Mucosa of stomach (tissue), 1 donor: ENCODE results near the gene VAMP5.
"Not testable (repeated sequence)": the region's sequence is repeated elsewhere in the genome, so short reads cannot be mapped to it uniquely, and the experiment has no call there.

ENCODE experiments used
- H3K27me3 ChIP-seq: one replicate; pipeline ENCODE4 v1.7.0; 2013; ENCODE audit warnings: mild to moderate bottlenecking, low read length; ENCODE audit not compliant: control insufficient read depth, insufficient read depth
- H3K36me3 ChIP-seq: one replicate; pipeline ENCODE4 v1.7.0; 2013; ENCODE audit warnings: low read length; ENCODE audit not compliant: control insufficient read depth, insufficient read depth
- H3K4me1 ChIP-seq: one replicate; pipeline ENCODE4 v1.7.0; 2013; ENCODE audit warnings: mild to moderate bottlenecking, low read length; ENCODE audit not compliant: control insufficient read depth, insufficient read depth
- H3K4me3 ChIP-seq: one replicate; pipeline ENCODE4 v1.7.0; 2013; ENCODE audit warnings: low read length
- H3K9ac ChIP-seq: one replicate; pipeline ENCODE4 v1.7.0; 2013; ENCODE audit warnings: mild to moderate bottlenecking, low read length, moderate library complexity
- H3K9me3 ChIP-seq: one replicate; pipeline ENCODE4 v1.7.0; 2013; ENCODE audit warnings: mild to moderate bottlenecking, low read length, moderate library complexity; ENCODE audit not compliant: control insufficient read depth
- donor health status: Pancreatic carcinoma.

Gene VAMP5

DNA sequence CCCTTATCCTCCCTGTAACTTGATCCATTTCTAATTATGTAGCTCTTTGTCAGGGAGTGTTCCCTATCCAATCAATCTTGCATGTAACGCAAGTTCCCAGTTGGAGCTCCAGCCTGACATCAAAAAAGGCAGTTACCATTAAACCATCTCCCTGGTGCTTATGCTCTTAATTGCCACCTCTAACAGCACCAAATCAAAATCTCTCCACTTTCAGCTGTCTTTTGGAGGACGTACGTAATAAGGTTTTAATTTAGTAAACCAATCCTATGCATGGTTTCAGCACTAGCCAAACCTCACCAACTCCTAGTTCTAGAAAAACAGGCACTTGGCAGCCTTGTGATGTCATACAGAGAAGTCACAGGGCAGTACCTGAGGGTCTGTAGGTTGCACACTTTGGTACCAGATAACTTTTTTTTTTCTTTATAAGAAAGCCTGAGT lies 40.0 kb upstream of the VAMP5 start:
- not testable (repeated sequence) for H3K9me3 ChIP-seq, H3K9ac ChIP-seq, H3K27me3 ChIP-seq, H3K4me3 ChIP-seq
- Histone ChIP-seq H3K4me1 (peaks cover 17% of the 10 kb centered on the region), H3K36me3 (peaks cover 18% of the 10 kb centered on the region)

- peaks cover 17% of the 10 kb centered on the region for H3K4me1 ChIP-seq
- not testable (repeated sequence) for H3K9ac ChIP-seq, H3K27me3 ChIP-seq, H3K4me3 ChIP-seq, H3K9me3 ChIP-seq
- H3K36me3 ChIP-seq = peaks cover 18% of the 10 kb centered on the region
Observed at GRCh38 chr2:85544915-85545779, 39.1 kb upstream of the VAMP5 start.

- Histone ChIP-seq H3K36me3 (peaks cover 18% of the 10 kb centered on the region), H3K4me1 (peaks cover 17% of the 10 kb centered on the region), H3K27me3 (no peaks in the 10 kb centered on the region), H3K4me3 (no peak overlapping the region), H3K9ac (no peak overlapping the region), H3K9me3 (no peaks in the 10 kb centered on the region)
Observed at GRCh38 chr2:85545780-85546240, 38.4 kb upstream of the VAMP5 start.

GRCh38 chr2:85547089-85547858 lies 37.0 kb upstream of the VAMP5 start:
- peaks cover 19% of the 10 kb centered on the region for H3K4me1 ChIP-seq
- peaks cover 17% of the 10 kb centered on the region for H3K36me3 ChIP-seq
- H3K27me3 ChIP-seq = no peaks in the 10 kb centered on the region

GRCh38 chr2:85547859-85548607 lies 36.2 kb upstream of the VAMP5 start:
- peaks cover 15% of the 10 kb centered on the region for H3K4me1 ChIP-seq
- no peaks in the 10 kb centered on the region for H3K27me3 ChIP-seq
- no peak overlapping the region for H3K9ac ChIP-seq
- H3K4me3 ChIP-seq = no peak overlapping the region
- no peaks in the 10 kb centered on the region for H3K9me3 ChIP-seq
- peaks cover 15% of the 10 kb centered on the region for H3K36me3 ChIP-seq

More at GRCh38 chr2:85547089-85547858, 37.0 kb upstream of the VAMP5 start:
- Histone ChIP-seq H3K4me3 (no peak overlapping the region), H3K9ac (no peak overlapping the region), H3K9me3 (no peaks in the 10 kb centered on the region)

- peaks cover 15% of the 10 kb centered on the region for H3K36me3 ChIP-seq
Observed at GRCh38 chr2:85548608-85548900, 35.7 kb upstream of the VAMP5 start.

GRCh38 chr2:85549095-85549494 lies 35.1 kb upstream of the VAMP5 start:
- Histone ChIP-seq H3K27me3 (no peaks in the 10 kb centered on the region), H3K4me3 (no peak overlapping the region), H3K4me1 (peaks cover 9% of the 10 kb centered on the region), H3K9me3 (no peaks in the 10 kb centered on the region), H3K36me3 (peaks cover 17% of the 10 kb centered on the region), H3K9ac (no peak overlapping the region)

More at GRCh38 chr2:85548608-85548900, 35.7 kb upstream of the VAMP5 start:
- Histone ChIP-seq H3K9ac (no peak overlapping the region), H3K4me1 (peaks cover 9% of the 10 kb centered on the region), H3K9me3 (no peaks in the 10 kb centered on the region), H3K4me3 (no peak overlapping the region), H3K27me3 (no peaks in the 10 kb centered on the region)

- Histone ChIP-seq H3K36me3 (peaks cover 19% of the 10 kb centered on the region), H3K4me1 (peaks cover 9% of the 10 kb centered on the region), H3K27me3 (no peaks in the 10 kb centered on the region), H3K4me3 (no peak overlapping the region), H3K9ac (no peak overlapping the region), H3K9me3 (no peaks in the 10 kb centered on the region)
Observed at GRCh38 chr2:85549826-85550225, 34.4 kb upstream of the VAMP5 start.

- H3K4me1 ChIP-seq = peaks cover 9% of the 10 kb centered on the region
- no peaks in the 10 kb centered on the region for H3K27me3 ChIP-seq
- H3K36me3 ChIP-seq = peaks cover 16% of the 10 kb centered on the region
- no peak overlapping the region for H3K4me3 ChIP-seq
- no peaks in the 10 kb centered on the region for H3K9me3 ChIP-seq
- H3K9ac ChIP-seq = no peak overlapping the region
Observed at GRCh38 chr2:85550486-85550885, 33.7 kb upstream of the VAMP5 start.

- H3K4me1 ChIP-seq = peaks cover 9% of the 10 kb centered on the region
- no peak overlapping the region for H3K9ac ChIP-seq
- H3K4me3 ChIP-seq = no peak overlapping the region
- peaks cover 17% of the 10 kb centered on the region for H3K36me3 ChIP-seq
- no peaks in the 10 kb centered on the region for H3K9me3 ChIP-seq
- no peaks in the 10 kb centered on the region for H3K27me3 ChIP-seq
Observed at GRCh38 chr2:85551698-85552678, 32.2 kb upstream of the VAMP5 start.

GRCh38 chr2:85553184-85553583 lies 31.0 kb upstream of the VAMP5 start:
- peaks cover 18% of the 10 kb centered on the region for H3K36me3 ChIP-seq

More at GRCh38 chr2:85553184-85553583, 31.0 kb upstream of the VAMP5 start:
- Histone ChIP-seq H3K4me1 (peaks cover 9% of the 10 kb centered on the region), H3K9ac (no peak overlapping the region), H3K9me3 (no peaks in the 10 kb centered on the region), H3K4me3 (no peak overlapping the region), H3K27me3 (no peaks in the 10 kb centered on the region)
